Measurements from ENCODE around the gene PCK1.

- TF ChIP-seq, protein P1, sequence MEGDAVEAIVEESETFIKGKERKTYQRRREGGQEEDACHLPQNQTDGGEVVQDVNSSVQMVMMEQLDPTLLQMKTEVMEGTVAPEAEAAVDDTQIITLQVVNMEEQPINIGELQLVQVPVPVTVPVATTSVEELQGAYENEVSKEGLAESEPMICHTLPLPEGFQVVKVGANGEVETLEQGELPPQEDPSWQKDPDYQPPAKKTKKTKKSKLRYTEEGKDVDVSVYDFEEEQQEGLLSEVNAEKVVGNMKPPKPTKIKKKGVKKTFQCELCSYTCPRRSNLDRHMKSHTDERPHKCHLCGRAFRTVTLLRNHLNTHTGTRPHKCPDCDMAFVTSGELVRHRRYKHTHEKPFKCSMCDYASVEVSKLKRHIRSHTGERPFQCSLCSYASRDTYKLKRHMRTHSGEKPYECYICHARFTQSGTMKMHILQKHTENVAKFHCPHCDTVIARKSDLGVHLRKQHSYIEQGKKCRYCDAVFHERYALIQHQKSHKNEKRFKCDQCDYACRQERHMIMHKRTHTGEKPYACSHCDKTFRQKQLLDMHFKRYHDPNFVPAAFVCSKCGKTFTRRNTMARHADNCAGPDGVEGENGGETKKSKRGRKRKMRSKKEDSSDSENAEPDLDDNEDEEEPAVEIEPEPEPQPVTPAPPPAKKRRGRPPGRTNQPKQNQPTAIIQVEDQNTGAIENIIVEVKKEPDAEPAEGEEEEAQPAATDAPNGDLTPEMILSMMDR (IDR thresholded peaks at IDR 0.05): no peak
- no peak for TF ChIP-seq POLR2A (IDR thresholded peaks at IDR 0.05)
Observed at GRCh38 chr20:57609842-57610167, 48.9 kb downstream of the PCK1 start.

Measured in ovary (tissue), 3 donors.